HFFc6 (cell line): ENCODE results near the gene SLC22A12. TPM values are rescaled to one million over a fixed set of nuclear protein-coding genes. Genes with fewer than 3 reads are reported as not detected.

Experiments used
- DNase-seq: peaks from one replicate; pipeline ENCODE4 v3.0.0-alpha.2; 2018
- H3K27ac Mint-ChIP-seq: 2 replicates; pipeline ENCODE4 v1.8.0; 2020; ENCODE audit warnings: mild to moderate bottlenecking, mixed read lengths
- H3K27me3 Mint-ChIP-seq: 2 replicates; pipeline ENCODE4 v1.8.0; 2021; ENCODE audit warnings: mild to moderate bottlenecking, moderate library complexity, mixed read lengths; ENCODE audit not compliant: insufficient read depth
- H3K36me3 Mint-ChIP-seq: 2 replicates; pipeline ENCODE4 v1.8.0; 2021; ENCODE audit warnings: low read depth, mixed read lengths
- H3K4me1 Mint-ChIP-seq: 2 replicates; pipeline ENCODE4 v1.8.0; 2020; ENCODE audit warnings: low read depth, mixed read lengths
- H3K4me3 Mint-ChIP-seq: 2 replicates; pipeline ENCODE4 v1.8.0; 2020; ENCODE audit warnings: mild to moderate bottlenecking, moderate library complexity, mixed read lengths
- H3K9me3 Mint-ChIP-seq: 2 replicates; pipeline ENCODE4 v1.8.0; 2020; ENCODE audit warnings: mild to moderate bottlenecking, mixed read lengths
- CTCF ChIP-seq: fragments of 200-600 bp; sonication (generic); IDR thresholded peaks from 2 replicates; pipeline ENCODE4 v1.5.0; 2021; ENCODE audit warnings: antibody characterized with exemption, mild to moderate bottlenecking
- total RNA-seq, 6 experiments: library from RNA; stranded (reverse); fragmentation: NEBNext Ultra II Directional; extraction: Animal tissue kit (Norgen Biotek cat#: 25700); gene quantifications; 2 replicates in 1 of 6; 3 replicates in 5 of 6; pipeline ENCODE4 v1.2.3, GENCODE V29; 2021

Gene SLC22A12
- total RNA-seq, 6 experiments from 2014 or later, result not detected

DNA sequence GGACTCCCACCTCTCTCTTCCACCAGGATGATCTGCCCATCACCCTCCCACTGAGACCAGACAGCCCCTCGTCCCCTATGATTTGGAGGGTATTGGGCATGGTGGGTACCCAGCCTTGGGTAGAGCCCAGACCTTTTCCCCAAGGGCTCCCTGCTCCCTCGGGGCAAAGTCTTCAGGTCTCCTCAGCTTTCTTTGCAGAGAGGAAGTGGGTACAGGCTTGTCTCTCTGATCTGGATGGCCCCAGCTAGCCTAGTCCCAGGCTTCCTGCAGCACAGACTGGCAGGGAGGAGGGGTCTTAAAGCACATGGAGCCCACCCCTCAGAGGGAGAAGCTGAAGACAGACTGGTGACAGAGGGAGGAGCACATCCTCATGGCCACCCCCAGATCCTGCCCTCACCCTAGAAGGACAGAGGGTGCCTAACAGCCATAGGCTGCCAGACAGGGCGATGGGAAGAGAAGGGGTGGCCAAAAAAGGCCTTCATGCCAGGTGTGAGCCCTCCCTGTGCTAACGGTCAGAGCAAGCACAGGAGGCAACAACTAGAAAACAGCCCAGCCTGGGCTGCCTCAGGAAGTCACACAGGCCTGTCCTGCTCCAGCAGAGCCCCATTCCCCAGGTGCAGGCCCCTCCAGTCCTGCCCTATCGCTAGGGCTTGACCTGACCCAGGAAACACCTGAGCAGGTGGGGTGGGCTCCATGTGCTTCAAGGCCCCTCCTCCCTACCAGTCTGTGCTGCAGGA lies 30.4 kb downstream of the SLC22A12 start:
- Mint-ChIP-seq H3K9me3 (no peaks in the 10 kb centered on the region), H3K27ac (no peak overlapping the region), H3K4me3 (no peak overlapping the region), H3K27me3 (peaks cover 20% of the 10 kb centered on the region), H3K4me1 (no peaks in the 10 kb centered on the region), H3K36me3 (no peaks in the 10 kb centered on the region)
- no peak for DNase-seq
- no peak for TF ChIP-seq CTCF

DNA sequence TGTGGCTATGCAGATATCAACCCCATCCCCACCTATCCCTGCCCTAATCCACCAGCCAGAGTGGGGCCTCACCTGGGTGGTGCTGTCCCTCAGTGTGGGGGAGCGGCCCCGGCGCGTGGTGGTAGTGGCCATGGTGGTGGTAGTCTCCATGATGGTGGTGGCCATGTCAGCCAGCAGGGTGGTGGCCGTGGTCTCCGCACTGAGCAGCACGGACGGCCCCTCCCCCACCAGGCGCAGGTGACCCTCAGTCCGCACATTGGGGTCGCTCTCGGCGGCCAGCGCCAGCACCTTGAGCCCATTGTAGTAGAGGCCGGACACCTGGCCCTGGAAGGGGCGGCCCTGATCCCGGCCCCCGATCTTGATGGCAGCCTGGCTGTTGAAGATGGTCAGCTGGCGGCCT lies 31.7 kb downstream of the SLC22A12 start:
- no peak for TF ChIP-seq CTCF
- Mint-ChIP-seq H3K36me3 (no peaks in the 10 kb centered on the region), H3K27ac (no peak overlapping the region), H3K4me3 (no peak overlapping the region), H3K27me3 (peaks cover 30% of the 10 kb centered on the region), H3K9me3 (no peaks in the 10 kb centered on the region), H3K4me1 (no peaks in the 10 kb centered on the region)
- no peak for DNase-seq

DNA sequence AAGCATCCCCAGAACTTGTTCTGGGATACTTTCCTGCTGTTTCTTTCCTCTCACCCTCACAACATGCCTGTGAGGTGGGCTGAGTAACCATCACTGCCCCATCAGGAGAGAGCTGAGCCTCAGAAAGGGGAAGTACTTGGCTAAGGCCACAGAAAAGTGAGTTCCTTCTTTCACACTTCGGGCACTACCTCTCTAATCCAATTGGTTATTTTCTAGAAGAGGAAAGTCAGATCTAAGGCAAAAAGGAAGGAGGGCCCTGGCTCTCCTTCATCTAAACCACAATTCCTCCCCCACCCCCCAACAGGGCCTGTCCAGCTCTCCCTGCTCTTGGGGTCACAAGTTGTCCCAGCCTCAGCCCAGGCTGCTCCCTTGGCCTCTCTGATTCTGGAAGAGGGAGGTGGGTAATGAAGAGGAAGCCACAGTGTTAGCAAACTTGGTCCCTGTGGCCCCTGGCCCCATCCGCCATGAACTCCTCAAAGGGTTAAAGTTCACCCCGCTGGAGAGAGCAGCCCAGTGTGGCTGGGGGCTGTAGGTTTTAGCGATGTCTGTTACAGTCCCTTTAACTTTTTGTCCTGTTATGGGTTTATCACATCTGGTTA lies 34.0 kb downstream of the SLC22A12 start:
- no peak overlapping the region for H3K27ac Mint-ChIP-seq
- no peaks in the 10 kb centered on the region for H3K36me3 Mint-ChIP-seq
- H3K9me3 Mint-ChIP-seq, result no peaks in the 10 kb centered on the region
- no peak overlapping the region for H3K4me3 Mint-ChIP-seq
- peaks cover 43% of the 10 kb centered on the region for H3K27me3 Mint-ChIP-seq
- TF ChIP-seq CTCF, result no peak
- DNase-seq, result no peak
- H3K4me1 Mint-ChIP-seq, result no peaks in the 10 kb centered on the region

GRCh38 chr11:64626637-64627036 lies 35.6 kb downstream of the SLC22A12 start:
- Mint-ChIP-seq H3K27ac (no peak overlapping the region), H3K36me3 (no peaks in the 10 kb centered on the region), H3K27me3 (peaks cover 50% of the 10 kb centered on the region), H3K4me3 (no peak overlapping the region), H3K4me1 (no peaks in the 10 kb centered on the region), H3K9me3 (no peaks in the 10 kb centered on the region)
- no peak for DNase-seq
- TF ChIP-seq CTCF, result no peak

DNA sequence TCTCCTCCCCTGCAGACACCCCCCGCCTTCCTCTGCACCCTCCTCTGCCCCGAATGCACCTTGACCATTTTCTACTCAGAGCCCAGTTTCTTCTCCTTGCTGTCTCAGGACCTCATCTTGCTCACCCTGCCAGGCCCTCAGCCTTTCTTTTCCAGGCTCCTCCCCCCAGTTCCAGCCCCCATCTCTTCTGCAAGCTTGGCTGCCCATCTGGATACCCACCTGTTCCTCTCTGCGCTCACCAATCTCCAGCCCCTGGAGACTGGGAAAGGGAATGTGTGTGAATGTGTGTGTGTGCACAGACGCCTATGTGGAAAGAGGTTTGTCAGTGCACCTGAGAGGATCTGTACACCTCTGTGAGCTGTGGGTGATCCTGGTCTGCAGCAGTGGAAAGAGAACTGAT lies 36.4 kb downstream of the SLC22A12 start:
- H3K4me1 Mint-ChIP-seq, result no peaks in the 10 kb centered on the region
- H3K9me3 Mint-ChIP-seq, result no peaks in the 10 kb centered on the region
- peaks cover 50% of the 10 kb centered on the region for H3K27me3 Mint-ChIP-seq
- no peak overlapping the region for H3K27ac Mint-ChIP-seq
- H3K4me3 Mint-ChIP-seq, result no peak overlapping the region
- no peak for TF ChIP-seq CTCF
- no peaks in the 10 kb centered on the region for H3K36me3 Mint-ChIP-seq
- DNase-seq, result no peak
